Hepatocyte (in vitro differentiated cells): Measurements from ENCODE around the gene AGBL4. TPM values are rescaled to one million over a fixed set of nuclear protein-coding genes. Genes with fewer than 3 reads are reported as not detected.

Experiments
- DNase-seq: peaks from one replicate; pipeline ENCODE4 v3.0.0-alpha.2; 2016; ENCODE audit warnings: low spot score
- H2AFZ ChIP-seq: fragments of 200-600 bp; sonication (generic); 2 replicates; pipeline ENCODE4 v1.6.0; 2016; ENCODE audit warnings: antibody characterized with exemption, mild to moderate bottlenecking
- H3K27ac ChIP-seq: fragments of 200-600 bp; sonication (generic); 2 replicates; pipeline ENCODE4 v1.5.1; 2016; ENCODE audit warnings: mild to moderate bottlenecking
- H3K27me3 ChIP-seq: fragments of 200-600 bp; sonication (generic); 2 replicates; pipeline ENCODE4 v1.6.1; 2016
- H3K36me3 ChIP-seq: fragments of 200-600 bp; sonication (generic); replicated peaks from 2 replicates; pipeline ENCODE4 v1.5.1; 2016; ENCODE audit warnings: low read depth; ENCODE audit not compliant: insufficient read depth
- H3K4me1 ChIP-seq: fragments of 200-600 bp; sonication (generic); 2 replicates; pipeline ENCODE4 v1.5.1; 2016; ENCODE audit warnings: mild to moderate bottlenecking, moderate library complexity; ENCODE audit not compliant: insufficient read depth
- H3K4me2 ChIP-seq: fragments of 200-600 bp; sonication (generic); 2 replicates; pipeline ENCODE4 v1.6.0; 2016
- H3K4me3 ChIP-seq: fragments of 200-600 bp; sonication (generic); 2 replicates; pipeline ENCODE4 v1.5.1; 2016; ENCODE audit warnings: mild to moderate bottlenecking
- H3K79me2 ChIP-seq: fragments of 200-600 bp; sonication (generic); 2 replicates; pipeline ENCODE4 v1.6.0; 2017; ENCODE audit warnings: mild to moderate bottlenecking
- H3K9me2 ChIP-seq: fragments of 200-600 bp; sonication (generic); replicated peaks from 2 replicates; pipeline ENCODE4 v1.6.0; 2017; ENCODE audit warnings: mild to moderate bottlenecking; ENCODE audit not compliant: insufficient read depth
- H3K9me3 ChIP-seq: fragments of 200-600 bp; sonication (generic); 2 replicates; pipeline ENCODE4 v1.5.1; 2016; ENCODE audit warnings: low read depth, mild to moderate bottlenecking
- H4K20me1 ChIP-seq: fragments of 200-600 bp; sonication (generic); 2 replicates; pipeline ENCODE4 v1.6.0; 2016; ENCODE audit warnings: mild to moderate bottlenecking; ENCODE audit not compliant: insufficient read depth, poor library complexity, severe bottlenecking
- EZH2 ChIP-seq: fragments of 200-600 bp; sonication (generic); IDR thresholded peaks from 2 replicates; pipeline ENCODE4 v1.6.1; 2016; ENCODE audit warnings: antibody characterized with exemption, mild to moderate bottlenecking, borderline replicate concordance
- EZH2phosphoT487 ChIP-seq: fragments of 200-600 bp; sonication (generic); IDR thresholded peaks from one replicate; pipeline ENCODE4 v1.6.1; 2018; ENCODE audit warnings: antibody characterized with exemption, mild to moderate bottlenecking, low read depth, moderate library complexity; ENCODE audit not compliant: unreplicated experiment, severe bottlenecking
- WGBS: methylation state at CpG from one replicate; pipeline ENCODE4 v1.1.6; 2016; ENCODE audit warnings: low lambda C conversion rate; ENCODE audit errors: missing lambda C conversion rate; 5-methylcytosine and 5-hydroxymethylcytosine counted together
- polyA plus RNA-seq: library from polyadenylated mRNA; unstranded; fragments of >200 nt; fragmentation: Nextera tagmentation; extraction: Ambion mirVana; gene quantifications from 2 replicates; pipeline ENCODE4 v1.2.1, GENCODE V29; 2016
- total RNA-seq: library from RNA; depleted of rRNA; stranded (reverse); fragments of >200 nt; gene quantifications from 2 replicates; pipeline ENCODE4 v1.2.3, GENCODE V29; 2014
- TF ChIP-seq, protein P1 (sequence below): fragments of 200-600 bp; sonication (generic); IDR thresholded peaks from 2 replicates; pipeline ENCODE4 v1.5.1; 2016; ENCODE audit warnings: antibody characterized with exemption, mild to moderate bottlenecking; ENCODE audit not compliant: poor library complexity

AGBL4 gene
- total and polyA plus RNA-seq, 2 experiments from 2014 or later: 0.50 to 0.73 TPM

DNA sequence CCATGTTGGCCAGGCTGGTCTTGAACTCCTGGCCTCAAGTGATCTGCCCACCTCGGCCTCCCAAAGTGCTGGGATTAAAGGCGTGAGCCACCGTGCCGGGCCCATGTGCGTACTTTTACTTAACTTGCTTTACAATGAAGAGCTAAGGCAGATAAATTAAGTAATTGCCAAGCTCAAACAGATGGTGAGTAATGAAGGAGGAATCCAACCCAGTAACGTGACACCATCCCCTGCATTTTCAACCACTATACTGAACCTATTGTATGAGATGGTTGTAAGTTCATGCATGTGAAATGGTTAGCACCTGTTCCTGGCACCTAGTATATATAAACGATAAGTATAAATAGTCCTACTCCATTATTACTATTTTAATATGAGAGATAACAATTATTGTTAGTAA is 659.1 kb downstream of the AGBL4 start:
- H3K4me3 ChIP-seq: no peak overlapping the region
- H2AFZ ChIP-seq: no peak overlapping the region
- H3K9me3 ChIP-seq: no peaks in the 10 kb centered on the region
- no peak overlapping the region for H3K4me2 ChIP-seq
- H4K20me1 ChIP-seq: no peaks in the 10 kb centered on the region
- H3K27ac ChIP-seq: no peak overlapping the region
- WGBS: 83% methylated on average over 7 of the region's 7 CpGs
- H3K79me2 ChIP-seq: no peaks in the 10 kb centered on the region
- TF ChIP-seq EZH2phosphoT487 (no peak), EZH2 (no peak)
- TF ChIP-seq, protein P1, sequence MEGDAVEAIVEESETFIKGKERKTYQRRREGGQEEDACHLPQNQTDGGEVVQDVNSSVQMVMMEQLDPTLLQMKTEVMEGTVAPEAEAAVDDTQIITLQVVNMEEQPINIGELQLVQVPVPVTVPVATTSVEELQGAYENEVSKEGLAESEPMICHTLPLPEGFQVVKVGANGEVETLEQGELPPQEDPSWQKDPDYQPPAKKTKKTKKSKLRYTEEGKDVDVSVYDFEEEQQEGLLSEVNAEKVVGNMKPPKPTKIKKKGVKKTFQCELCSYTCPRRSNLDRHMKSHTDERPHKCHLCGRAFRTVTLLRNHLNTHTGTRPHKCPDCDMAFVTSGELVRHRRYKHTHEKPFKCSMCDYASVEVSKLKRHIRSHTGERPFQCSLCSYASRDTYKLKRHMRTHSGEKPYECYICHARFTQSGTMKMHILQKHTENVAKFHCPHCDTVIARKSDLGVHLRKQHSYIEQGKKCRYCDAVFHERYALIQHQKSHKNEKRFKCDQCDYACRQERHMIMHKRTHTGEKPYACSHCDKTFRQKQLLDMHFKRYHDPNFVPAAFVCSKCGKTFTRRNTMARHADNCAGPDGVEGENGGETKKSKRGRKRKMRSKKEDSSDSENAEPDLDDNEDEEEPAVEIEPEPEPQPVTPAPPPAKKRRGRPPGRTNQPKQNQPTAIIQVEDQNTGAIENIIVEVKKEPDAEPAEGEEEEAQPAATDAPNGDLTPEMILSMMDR: no peak
- no peak for DNase-seq
- no peaks in the 10 kb centered on the region for H3K4me1 ChIP-seq
- H3K9me2 ChIP-seq: no peaks in the 10 kb centered on the region
- no peaks in the 10 kb centered on the region for H3K27me3 ChIP-seq
- no peaks in the 10 kb centered on the region for H3K36me3 ChIP-seq

DNA sequence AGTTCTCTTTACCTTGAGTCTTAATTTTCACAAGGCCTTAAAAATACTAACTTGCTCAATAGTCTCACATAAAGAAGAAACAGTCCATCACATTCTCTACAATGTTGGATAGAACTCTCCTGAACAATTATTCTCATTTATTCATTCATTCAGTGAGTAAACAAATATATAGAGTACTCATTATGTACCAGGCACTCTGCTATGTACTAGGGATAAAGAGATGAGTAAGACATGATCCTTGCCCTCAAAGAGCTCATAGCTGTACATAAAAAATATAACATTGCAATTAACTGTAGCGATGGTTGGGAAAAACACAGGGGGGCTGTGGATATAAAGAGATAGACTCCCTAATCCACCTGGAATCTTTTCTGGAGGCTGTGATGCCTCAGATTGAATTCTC is 660.1 kb downstream of the AGBL4 start:
- no peaks in the 10 kb centered on the region for H3K27me3 ChIP-seq
- H3K4me1 ChIP-seq: no peaks in the 10 kb centered on the region
- H3K79me2 ChIP-seq: no peaks in the 10 kb centered on the region
- H4K20me1 ChIP-seq: no peaks in the 10 kb centered on the region
- 44% methylated on average over 1 of the region's 1 CpG for WGBS
- no peak for DNase-seq
- H3K4me3 ChIP-seq: no peak overlapping the region
- no peaks in the 10 kb centered on the region for H3K9me2 ChIP-seq
- H3K4me2 ChIP-seq: no peak overlapping the region
- H3K27ac ChIP-seq: no peak overlapping the region
- no peak overlapping the region for H2AFZ ChIP-seq
- no peaks in the 10 kb centered on the region for H3K9me3 ChIP-seq
- TF ChIP-seq, protein P1: no peak
- H3K36me3 ChIP-seq: no peaks in the 10 kb centered on the region

DNA sequence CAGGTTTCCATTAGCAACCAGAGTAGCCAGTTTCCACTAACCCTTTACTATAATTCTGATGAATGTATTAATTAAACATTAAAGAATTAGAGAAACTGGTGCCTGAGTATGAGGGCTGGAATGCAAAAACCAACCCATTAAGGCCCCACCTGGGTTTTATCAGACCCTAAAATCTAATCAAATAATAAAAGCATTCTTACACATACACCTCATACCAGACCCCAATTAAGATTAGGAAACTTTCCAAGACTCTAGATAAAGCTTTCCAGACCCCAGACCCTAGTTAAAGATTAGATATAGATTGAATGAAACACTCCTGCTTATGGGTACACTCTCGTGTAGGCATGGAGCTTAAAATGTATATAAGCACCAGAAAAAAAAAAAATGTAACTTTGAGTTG is 665.7 kb downstream of the AGBL4 start:
- no peaks in the 10 kb centered on the region for H3K27me3 ChIP-seq
- H4K20me1 ChIP-seq: no peaks in the 10 kb centered on the region
- no peak for DNase-seq
- H3K27ac ChIP-seq: no peak overlapping the region
- H3K9me3 ChIP-seq: no peaks in the 10 kb centered on the region
- no peaks in the 10 kb centered on the region for H3K4me1 ChIP-seq
- no peak overlapping the region for H3K4me2 ChIP-seq
- H3K79me2 ChIP-seq: no peaks in the 10 kb centered on the region
- WGBS: 42% methylated on average over 1 of the region's 1 CpG
- H3K36me3 ChIP-seq: no peaks in the 10 kb centered on the region
- TF ChIP-seq EZH2phosphoT487: no peak
- TF ChIP-seq EZH2: no peak
- TF ChIP-seq, protein P1: no peak
- H2AFZ ChIP-seq: no peak overlapping the region
- H3K4me3 ChIP-seq: no peak overlapping the region
- H3K9me2 ChIP-seq: no peaks in the 10 kb centered on the region

DNA sequence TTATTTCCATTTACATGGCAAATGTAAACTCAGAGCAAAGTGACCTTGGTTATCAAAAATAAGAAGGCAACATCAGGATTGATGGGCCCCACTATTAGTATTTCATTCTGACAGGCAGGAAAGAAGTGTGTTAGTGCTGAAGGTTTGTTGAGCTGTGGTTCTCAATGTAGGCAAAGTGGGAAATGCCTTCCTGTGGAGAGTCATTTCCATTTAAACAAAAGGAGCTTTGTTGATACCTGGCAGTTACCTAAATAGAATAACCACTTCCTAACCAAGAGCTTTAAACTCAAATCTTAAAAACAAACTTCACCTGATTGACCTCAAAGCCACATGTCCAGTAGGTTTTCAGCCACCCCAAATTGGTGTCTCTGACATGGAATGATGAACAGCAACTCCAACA is 667.2 kb downstream of the AGBL4 start:
- Histone ChIP-seq H3K4me2 (no peak overlapping the region), H3K4me1 (no peaks in the 10 kb centered on the region), H3K36me3 (no peaks in the 10 kb centered on the region), H3K27me3 (no peaks in the 10 kb centered on the region), H4K20me1 (no peaks in the 10 kb centered on the region), H2AFZ (no peak overlapping the region), H3K9me3 (no peaks in the 10 kb centered on the region), H3K9me2 (no peaks in the 10 kb centered on the region), H3K79me2 (no peaks in the 10 kb centered on the region), H3K27ac (no peak overlapping the region), H3K4me3 (no peak overlapping the region)
- TF ChIP-seq, protein P1: no peak
- TF ChIP-seq EZH2phosphoT487 (no peak), EZH2 (no peak)
- no peak for DNase-seq
